Measurements from ENCODE around the gene CRY1. TPM values are rescaled to one million over a fixed set of nuclear protein-coding genes. Genes with fewer than 3 reads are reported as not detected.
"Not testable (repeated sequence)": the region's sequence is repeated elsewhere in the genome, so short reads cannot be mapped to it uniquely, and the experiment has no call there.

The CRY1 gene
- total RNA-seq, 1 donor from 2014 or later: 10.1 TPM

DNA sequence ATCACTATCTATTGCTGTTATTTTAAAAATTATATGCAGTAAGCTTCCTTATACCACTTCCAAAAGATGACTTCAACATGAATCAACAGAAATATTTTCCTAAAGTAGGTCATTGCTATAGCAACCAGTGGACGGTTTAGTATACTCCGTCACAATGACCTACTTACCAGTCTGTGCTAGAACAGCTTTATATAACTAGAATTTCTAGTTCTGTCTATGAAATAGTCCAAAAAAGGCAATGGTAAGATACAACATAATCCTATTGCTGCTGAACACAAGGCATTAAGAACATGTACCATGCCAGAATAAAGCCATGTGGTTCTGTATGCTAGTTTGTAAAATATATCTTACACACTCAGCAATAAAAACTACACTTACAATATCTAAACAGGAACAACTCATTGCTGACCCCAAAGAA is 65.7 kb downstream of the CRY1 start:
- TF ChIP-seq, protein P1, sequence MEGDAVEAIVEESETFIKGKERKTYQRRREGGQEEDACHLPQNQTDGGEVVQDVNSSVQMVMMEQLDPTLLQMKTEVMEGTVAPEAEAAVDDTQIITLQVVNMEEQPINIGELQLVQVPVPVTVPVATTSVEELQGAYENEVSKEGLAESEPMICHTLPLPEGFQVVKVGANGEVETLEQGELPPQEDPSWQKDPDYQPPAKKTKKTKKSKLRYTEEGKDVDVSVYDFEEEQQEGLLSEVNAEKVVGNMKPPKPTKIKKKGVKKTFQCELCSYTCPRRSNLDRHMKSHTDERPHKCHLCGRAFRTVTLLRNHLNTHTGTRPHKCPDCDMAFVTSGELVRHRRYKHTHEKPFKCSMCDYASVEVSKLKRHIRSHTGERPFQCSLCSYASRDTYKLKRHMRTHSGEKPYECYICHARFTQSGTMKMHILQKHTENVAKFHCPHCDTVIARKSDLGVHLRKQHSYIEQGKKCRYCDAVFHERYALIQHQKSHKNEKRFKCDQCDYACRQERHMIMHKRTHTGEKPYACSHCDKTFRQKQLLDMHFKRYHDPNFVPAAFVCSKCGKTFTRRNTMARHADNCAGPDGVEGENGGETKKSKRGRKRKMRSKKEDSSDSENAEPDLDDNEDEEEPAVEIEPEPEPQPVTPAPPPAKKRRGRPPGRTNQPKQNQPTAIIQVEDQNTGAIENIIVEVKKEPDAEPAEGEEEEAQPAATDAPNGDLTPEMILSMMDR (IDR thresholded peaks at IDR 0.05; ENCODE audit: partially characterized antibody, unreplicated experiment): no peak
- Mint-ChIP-seq H3K9me3 (ENCODE audit: unreplicated experiment) (no peaks in the 10 kb centered on the region), H3K27ac (ENCODE audit: unreplicated experiment) (no peak overlapping the region), H3K36me3 (ENCODE audit: unreplicated experiment) (no peaks in the 10 kb centered on the region), H3K4me1 (ENCODE audit: low read depth, unreplicated experiment) (peaks cover 5% of the 10 kb centered on the region), H3K27me3 (ENCODE audit: unreplicated experiment) (peaks cover 1% of the 10 kb centered on the region), H3K4me3 (ENCODE audit: unreplicated experiment) (no peak overlapping the region)
- no peak for DNase-seq

DNA sequence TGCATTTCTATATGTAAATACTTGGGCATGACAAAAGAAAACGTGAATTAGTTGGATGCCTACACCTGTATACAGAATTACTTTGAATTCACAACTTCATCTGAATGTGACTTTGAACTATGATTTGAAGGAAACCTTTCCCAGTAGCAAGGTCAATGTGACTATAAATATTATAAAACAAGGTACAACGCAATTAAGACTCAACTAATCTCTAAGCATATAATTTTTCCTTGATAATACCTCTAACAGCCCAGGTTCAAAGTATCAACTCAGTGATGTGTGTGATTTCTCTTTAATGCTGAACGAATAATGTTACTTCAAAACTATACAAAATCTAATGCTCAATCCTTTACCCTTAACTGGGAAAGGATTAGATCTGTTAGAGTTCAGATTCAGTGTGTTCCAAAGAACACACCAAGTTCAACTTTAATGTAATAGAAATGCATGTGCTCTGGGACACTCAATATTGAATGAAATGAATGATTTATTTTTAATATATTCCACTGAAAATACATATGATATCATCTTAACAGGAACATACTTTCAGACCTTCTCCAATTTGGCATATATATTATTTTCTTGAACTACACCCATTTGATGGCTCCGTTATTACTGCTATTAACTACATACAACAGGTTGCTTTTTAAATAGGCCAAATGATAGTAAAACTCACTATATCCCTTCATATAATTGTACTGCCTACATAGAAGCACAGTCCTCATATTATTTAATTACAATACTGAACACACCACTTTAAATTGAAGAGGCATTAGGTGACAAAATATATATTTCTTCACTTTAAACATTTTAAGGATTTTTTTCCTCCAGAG is 66.3 kb downstream of the CRY1 start:
- Mint-ChIP-seq H3K36me3 (ENCODE audit: unreplicated experiment) (no peaks in the 10 kb centered on the region), H3K4me1 (ENCODE audit: low read depth, unreplicated experiment) (peaks cover 5% of the 10 kb centered on the region), H3K4me3 (ENCODE audit: unreplicated experiment) (no peak overlapping the region), H3K27ac (ENCODE audit: unreplicated experiment) (no peak overlapping the region), H3K9me3 (ENCODE audit: unreplicated experiment) (no peaks in the 10 kb centered on the region), H3K27me3 (ENCODE audit: unreplicated experiment) (peaks cover 1% of the 10 kb centered on the region)
- no peak for DNase-seq
- TF ChIP-seq, protein P1 (IDR thresholded peaks at IDR 0.05; ENCODE audit: partially characterized antibody, unreplicated experiment): no peak

DNA sequence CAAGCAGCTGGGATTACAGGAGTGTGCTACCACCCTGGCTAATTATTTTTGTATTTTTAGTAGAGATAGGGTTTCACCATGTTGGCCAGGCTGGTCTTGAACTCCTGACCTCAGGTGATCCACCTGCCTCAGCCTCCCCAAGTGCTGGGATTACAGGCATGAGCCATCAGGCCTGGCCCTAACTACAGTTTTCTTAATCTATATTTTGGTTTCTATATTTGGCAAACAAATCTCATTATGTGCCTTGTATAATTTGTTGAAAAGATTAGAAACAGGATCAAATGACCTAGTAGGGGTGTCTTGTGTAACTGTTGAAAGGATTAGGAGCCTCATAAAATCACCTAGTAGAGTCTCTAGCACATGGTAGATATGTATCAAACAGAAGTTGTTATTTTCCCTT is 67.0 kb downstream of the CRY1 start:
- not testable (repeated sequence) for H3K27ac Mint-ChIP-seq (ENCODE audit: unreplicated experiment); H3K9me3 Mint-ChIP-seq (ENCODE audit: unreplicated experiment)

DNA sequence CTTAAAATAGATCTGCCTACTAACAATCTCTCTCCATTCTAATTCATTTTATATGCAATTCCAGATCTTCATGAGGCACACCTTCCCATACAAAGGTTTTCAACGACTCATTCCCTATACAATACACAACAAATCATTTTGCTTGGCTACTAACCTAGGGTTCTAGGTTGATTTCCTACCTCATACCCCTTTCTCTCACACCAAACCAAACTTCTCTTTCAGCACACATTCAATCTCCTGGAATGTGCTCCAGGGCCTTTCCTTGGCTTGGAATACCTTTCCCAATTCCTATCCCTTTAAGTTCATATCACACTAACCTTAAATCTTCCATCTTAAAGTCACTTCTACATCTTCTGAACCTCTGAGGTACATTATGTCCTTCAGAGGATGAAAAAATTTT is 67.7 kb downstream of the CRY1 start:
- H3K4me1 Mint-ChIP-seq (ENCODE audit: low read depth, unreplicated experiment): peaks cover 5% of the 10 kb centered on the region
- no peak for DNase-seq
- H3K9me3 Mint-ChIP-seq (ENCODE audit: unreplicated experiment): no peaks in the 10 kb centered on the region
- TF ChIP-seq, protein P1 (IDR thresholded peaks at IDR 0.05; ENCODE audit: partially characterized antibody, unreplicated experiment): no peak
- H3K27ac Mint-ChIP-seq (ENCODE audit: unreplicated experiment): no peak overlapping the region
- H3K27me3 Mint-ChIP-seq (ENCODE audit: unreplicated experiment): peaks cover 1% of the 10 kb centered on the region
- H3K4me3 Mint-ChIP-seq (ENCODE audit: unreplicated experiment): no peak overlapping the region
- H3K36me3 Mint-ChIP-seq (ENCODE audit: unreplicated experiment): no peaks in the 10 kb centered on the region

More for the DNA sequence above, 67.0 kb downstream of the CRY1 start:
- H3K36me3 Mint-ChIP-seq (ENCODE audit: unreplicated experiment); DNase-seq; H3K27me3 Mint-ChIP-seq (ENCODE audit: unreplicated experiment); H3K4me3 Mint-ChIP-seq (ENCODE audit: unreplicated experiment); H3K4me1 Mint-ChIP-seq (ENCODE audit: low read depth, unreplicated experiment): not testable (repeated sequence)

DNA sequence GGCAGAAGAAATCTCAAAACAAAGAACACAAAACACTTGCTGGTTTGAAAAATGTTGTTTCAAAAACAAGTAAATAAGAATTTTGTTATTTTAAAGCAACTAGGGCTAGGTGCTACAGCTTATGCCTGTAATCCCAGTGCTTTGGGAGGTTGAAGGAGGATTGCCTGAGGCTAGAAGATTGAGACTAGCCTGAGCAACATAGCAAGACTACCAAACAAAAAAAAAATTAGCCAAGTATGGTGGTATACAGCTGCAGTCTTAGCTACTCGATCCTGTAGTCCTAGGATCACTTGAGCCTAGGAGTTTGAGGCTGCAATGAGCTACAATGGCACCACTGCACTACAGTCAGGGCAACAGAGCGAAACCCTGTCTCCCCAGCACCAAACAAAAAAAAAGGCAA is 73.8 kb downstream of the CRY1 start:
- Mint-ChIP-seq H3K9me3 (ENCODE audit: unreplicated experiment) (no peaks in the 10 kb centered on the region), H3K27ac (ENCODE audit: unreplicated experiment) (no peak overlapping the region), H3K4me3 (ENCODE audit: unreplicated experiment) (no peak overlapping the region), H3K27me3 (ENCODE audit: unreplicated experiment) (no peaks in the 10 kb centered on the region), H3K4me1 (ENCODE audit: low read depth, unreplicated experiment) (no peaks in the 10 kb centered on the region), H3K36me3 (ENCODE audit: unreplicated experiment) (no peaks in the 10 kb centered on the region)
- TF ChIP-seq, protein P1 (IDR thresholded peaks at IDR 0.05; ENCODE audit: partially characterized antibody, unreplicated experiment): no peak
- DNase-seq: no peak
